GM18505 (cell line): ENCODE measurements around the gene ZNF611.
"Not testable (repeated sequence)": the region's sequence is repeated elsewhere in the genome, so short reads cannot be mapped to it uniquely, and the experiment has no call there.

Experiments used
- ATAC-seq: cut with Tn5 transposase; IDR thresholded peaks from one replicate; pipeline ENCODE4 v1.9.1; 2021; ENCODE audit not compliant: unreplicated experiment
- POLR2A ChIP-seq: IDR thresholded peaks from 4 replicates; pipeline ENCODE4 v1.6.1; 2011; ENCODE audit warnings: borderline replicate concordance; ENCODE audit not compliant: insufficient read depth, insufficient read length; ENCODE audit errors: extremely low read depth

The ZNF611 gene

DNA sequence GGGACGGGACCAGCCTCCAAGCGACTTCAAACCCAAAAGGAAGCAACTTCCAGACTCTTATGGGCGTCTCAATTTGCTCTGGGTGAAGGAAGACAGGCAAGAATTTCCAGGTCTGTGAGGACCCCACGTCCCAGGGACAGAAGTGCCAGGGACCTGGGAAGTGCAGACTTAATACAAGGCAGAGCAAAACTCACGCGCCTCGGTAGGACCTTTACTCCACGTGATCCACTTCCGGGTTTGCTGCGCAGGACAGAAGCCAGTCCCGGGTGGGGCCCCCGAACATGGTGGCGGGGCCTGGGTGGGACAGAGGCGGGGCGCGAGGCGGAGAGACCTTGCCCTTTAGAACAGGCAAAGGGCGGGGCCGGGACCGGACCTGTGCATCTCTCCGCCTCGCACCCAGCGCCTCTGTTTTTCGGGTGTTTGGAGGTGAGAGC, 9.3 kb downstream of the ZNF611 start:
- ATAC-seq, result no peak
- no peak for TF ChIP-seq POLR2A

DNA sequence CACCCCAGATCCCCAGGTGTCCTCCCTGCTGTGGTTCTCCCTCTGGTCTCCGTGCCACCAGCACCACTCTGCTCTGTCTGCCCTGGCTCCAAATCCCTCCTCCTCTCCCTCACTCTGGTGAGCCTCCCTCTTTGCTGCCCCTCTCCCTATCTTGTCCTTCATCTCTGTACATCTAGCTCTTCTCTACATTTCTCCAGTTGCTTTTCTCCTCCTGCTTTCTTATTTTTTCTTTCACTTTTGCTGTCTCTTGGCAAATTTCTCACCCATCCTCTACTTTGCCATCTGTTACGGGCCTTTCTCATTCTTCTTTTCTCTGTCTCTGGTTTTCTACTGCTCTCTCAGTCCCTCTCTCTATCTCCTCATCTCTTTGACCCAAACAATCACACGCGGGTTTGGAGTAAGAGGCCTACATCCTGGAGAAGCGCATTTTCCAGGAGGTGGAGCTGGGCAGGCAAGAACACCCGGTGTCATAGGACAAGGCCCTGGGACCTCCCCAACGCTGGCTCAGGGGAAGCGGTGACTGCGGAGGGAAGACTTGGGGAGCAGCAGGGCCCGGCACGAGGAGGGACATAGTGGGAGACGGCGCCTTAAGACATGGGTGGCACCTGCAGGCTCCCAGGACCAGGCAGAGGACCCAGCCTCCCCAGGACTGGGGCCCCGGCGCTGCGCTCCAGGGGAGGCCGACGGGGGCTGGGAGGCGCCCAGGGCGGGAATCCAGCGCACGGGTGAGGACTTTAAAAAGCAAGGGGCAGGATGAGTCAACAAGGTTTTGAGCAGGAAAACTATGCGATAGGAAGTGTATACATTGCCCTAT, 9.9 kb downstream of the ZNF611 start:
- ATAC-seq, result no peak
- no peak for TF ChIP-seq POLR2A

DNA sequence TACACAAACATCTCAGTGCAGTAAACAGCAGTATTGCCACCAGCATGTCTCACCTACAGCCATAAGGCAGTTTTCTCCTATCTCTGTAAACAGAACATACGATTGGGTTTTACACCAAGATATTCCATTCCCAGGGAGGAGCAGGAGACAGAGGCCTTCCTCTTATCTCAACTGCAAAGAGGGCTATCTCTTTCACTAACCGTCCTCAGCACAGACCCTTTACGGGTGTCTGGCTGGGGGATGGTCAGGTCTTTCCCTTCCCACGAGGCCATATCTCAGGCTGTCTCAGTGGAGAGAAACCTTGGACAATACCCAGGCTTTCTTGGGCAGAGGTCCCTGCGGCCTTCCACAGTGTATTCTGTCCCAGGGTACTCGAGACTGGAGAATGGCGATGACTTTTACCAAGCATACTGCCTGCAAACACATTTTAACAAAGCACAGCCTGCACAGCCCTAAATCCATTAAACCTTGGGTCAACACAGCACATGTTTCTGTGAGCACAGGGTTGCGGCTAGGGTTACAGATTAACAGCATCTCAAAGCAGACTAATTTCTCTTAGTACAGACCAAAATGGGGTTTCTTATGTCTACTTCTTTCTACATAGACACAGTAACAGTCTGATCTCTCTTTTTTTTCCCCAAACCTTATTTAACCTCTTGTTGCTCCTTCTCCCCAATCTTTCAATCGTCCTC, 10.8 kb downstream of the ZNF611 start:
- ATAC-seq, result not testable (repeated sequence)

DNA sequence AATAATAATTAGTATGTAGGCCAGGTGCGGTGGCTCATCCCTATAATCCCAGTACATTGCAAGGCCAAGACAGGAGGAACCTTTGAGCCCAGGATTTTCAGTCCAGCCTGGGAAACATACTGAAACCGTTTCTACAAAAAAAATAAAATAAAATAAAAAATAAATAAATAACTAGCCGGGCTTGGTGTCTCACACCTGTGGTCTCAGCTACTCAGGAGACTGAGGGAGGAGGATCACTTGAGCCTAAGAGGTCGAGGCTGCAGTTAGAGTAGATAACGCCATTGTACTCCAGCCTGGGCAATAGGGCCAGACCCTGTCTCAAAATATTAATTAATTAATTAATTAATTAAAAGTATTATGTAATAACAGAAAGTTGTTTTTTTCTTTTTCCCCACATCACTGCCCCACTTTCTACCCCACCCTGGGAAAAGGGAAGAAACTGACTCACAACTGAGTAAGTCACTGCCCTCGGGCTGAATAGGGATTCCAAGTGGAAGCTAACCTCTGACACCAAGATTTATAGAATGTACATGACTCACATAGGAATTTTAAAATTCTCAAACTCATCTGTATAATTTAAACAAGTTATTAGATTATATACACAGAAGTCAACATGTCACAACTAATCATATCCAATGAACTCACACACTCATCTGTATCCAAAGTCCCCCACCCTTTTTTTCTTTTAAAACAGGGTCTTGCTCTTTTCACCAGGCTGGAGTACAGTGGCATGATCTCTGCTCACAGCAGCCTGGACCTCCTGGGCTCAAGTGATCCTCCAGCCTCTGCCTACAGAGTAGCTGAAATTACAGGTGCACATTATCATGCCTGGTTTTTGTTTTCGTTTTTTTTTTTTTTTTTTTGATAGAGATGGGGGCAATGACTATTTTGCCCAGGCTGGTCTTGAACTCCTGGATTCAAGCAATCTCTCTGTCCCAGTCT, 12.5 kb downstream of the ZNF611 start:
- ATAC-seq, result no peak
- TF ChIP-seq POLR2A, result no peak

DNA sequence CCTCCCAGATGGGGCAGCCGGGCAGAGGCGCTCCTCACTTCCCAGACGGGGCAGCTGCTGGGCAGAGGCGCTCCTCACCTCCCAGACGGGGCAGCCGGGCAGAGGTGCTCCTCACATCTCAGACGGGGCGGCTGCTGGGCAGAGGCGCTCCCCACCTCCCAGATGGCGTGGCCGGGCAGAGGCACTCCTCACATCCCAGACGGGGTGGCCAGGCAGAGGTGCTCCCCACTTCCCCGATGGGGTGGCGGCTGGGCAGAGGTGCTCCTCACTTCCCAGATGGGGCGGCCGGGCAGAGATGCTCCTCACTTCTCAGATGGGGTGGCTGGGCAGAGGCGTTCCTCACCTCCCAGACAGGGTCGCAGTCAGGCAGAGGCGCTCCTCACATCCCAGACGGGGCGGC, 14.3 kb downstream of the ZNF611 start:
- ATAC-seq, result not testable (repeated sequence)

DNA sequence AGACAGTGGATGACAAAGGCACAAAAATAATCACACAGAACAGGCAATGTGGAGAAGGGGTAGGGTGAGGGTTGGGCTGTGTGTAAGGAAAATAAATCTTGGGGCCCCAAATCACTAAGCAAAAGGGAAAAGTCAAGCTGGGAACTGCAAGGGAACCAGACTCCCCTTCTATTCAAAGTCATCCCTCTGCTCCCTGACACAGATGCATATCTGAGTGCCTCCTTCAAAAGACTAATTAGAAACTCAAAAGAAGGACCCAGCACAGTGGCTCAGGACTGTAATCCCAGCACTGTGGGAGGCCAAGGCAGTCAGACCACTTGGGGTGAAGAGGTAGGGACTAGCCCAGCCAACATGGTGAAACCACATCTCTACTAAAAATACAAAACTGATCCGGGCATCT, 18.3 kb downstream of the ZNF611 start:
- TF ChIP-seq POLR2A, result no peak
- ATAC-seq, result no peak

DNA sequence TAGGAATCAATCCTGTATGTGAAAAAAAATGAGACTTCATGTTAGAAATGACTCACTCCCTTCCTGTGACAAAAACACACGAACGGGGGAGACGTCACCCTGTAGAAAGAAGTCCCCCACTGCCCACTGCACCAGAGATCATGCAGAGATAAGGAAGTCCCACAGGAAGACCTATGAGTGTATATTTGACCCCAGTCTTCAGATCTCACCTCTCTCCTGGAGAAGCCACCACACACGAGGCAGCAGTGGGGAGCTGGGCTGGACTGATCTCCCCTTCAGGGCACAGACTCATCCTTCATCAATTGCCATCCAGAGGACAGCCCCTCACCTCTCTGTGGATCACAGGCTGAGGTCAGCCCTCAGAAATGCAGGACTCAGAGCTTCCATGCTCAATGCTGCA, 18.9 kb downstream of the ZNF611 start:
- ATAC-seq, result not testable (repeated sequence)

DNA sequence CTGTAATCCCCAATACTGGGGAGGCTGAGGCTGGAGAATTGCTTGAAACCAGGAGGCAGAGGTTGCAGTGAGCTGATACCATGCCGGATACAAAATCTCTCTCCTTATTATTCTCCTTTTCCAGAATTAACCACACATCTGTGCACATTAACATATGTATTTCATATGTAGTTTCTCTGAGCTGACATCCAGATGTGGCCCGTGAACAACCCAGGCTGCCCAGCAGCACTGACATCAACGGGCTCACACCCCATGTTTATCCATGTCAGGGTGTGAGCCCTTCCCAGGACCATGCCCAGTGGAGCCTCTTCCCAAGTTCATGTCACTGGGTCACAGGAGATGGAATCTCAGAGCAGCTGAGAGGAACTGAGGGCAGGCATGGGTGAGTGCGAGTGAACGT, 19.5 kb downstream of the ZNF611 start:
- not testable (repeated sequence) for ATAC-seq

DNA sequence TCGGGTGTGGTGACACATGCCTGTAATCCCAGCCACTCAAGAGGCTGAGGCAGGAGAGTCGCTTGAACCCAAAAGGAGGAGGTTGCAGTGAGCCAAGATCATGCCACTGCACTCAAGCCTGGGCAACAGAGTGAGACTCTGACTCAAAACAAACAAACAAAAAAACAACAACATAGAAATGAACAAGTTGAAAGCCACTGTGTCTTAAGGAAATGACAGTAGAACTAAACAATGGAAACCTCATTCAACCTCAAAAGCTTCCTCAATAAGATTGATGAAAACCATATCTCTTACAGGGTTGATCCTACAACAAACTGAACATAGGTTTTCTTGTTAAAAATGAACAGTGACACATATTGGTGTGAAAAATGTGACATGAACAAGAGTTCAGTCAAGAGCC, 21.8 kb downstream of the ZNF611 start:
- ATAC-seq, result not testable (repeated sequence)

DNA sequence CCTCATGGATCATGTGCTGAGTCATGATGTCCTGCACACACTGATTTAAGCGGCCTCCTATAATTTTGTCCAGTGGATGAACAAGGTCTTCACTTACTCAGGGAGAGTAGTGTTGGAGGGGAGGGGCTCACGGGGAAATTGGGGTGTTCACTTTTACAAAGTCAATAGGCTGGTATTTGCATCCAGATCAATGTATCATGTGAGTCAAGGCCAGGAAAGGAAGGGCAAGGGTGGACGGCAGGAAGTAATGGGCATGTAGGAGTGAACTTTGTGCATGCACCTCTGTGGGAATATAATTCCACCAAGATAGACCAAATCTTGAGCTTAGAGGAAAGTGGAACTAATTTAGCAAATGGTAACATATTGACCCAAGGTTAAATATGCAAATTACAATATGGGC, 23.2 kb downstream of the ZNF611 start:
- not testable (repeated sequence) for ATAC-seq

DNA sequence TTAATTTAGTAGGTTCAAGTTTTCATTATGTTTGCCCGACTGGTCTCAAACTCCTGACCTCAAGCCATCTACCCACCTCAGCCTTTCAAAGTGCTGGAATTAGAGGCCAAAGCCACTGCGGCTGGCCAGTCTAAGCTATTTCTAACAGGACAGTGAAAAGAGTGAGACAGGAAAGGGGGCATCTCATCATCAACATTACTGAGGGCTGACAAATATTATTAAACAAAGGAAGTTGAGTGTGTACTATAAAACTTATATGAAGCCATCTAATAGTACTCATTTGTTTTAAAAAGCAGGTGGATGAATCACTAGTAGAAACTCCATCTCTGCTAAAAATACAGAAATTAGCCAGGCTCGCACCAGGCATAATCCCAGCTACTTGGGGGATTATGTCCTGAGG, 24.3 kb downstream of the ZNF611 start:
- no peak for ATAC-seq
- TF ChIP-seq POLR2A, result no peak

DNA sequence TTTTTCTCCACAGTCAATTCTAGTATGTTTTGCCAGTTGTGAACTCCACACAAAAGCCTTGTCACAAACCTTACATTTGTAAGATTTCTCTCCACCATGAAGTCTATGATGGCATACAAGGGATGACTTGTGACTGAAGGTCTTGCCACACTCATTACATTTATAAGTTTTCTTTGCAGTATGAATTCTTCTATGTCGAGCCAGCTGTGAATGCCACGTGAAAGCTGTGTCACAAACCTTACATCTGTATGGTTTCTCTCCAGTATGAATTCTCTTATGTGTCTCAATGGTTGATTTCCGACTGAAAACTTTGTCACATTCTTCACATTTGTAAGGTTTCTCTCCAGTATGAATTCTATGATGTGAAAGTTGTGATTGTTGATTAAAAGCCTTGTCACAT, 29.2 kb downstream of the ZNF611 start:
- not testable (repeated sequence) for ATAC-seq

DNA sequence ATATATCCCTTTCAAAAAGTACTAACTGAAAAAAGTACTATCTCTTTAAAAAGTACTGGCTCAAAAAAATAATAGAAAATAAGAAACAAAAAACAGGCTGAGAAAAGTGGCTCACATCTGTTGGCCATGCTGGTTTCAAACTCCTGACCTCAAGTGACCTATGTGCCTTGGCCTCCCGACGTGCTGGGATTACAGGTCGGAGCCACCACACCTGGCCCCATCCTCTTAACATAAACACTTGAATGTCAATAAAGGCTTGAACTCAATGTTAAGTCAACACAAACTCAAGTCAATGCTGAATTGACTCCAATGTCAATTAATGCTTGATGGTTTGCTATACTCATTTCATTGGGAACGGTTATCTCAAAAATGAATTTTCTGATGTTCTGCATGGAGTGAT, 30.9 kb downstream of the ZNF611 start:
- ATAC-seq, result no peak
- no peak for TF ChIP-seq POLR2A

DNA sequence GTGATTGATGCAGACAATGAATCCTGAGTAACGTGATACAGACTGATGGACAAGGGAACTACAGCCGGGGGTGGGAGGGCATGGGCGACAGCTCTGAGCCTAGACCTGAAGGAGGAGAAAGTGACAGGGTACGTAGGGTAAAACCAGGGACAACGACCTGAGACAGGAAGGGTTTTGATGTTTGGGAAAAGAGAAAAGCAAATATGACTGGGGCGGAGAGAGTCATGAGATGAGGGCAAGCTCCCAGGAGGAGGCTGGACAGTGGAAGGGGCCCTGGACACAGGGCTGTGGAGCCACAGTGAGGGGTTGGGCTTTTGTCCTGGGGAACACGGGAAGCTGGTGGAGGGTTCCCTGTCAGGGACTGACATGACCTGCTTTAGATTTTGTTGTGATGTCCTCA, 34.2 kb downstream of the ZNF611 start:
- TF ChIP-seq POLR2A, result no peak
- ATAC-seq, result no peak

DNA sequence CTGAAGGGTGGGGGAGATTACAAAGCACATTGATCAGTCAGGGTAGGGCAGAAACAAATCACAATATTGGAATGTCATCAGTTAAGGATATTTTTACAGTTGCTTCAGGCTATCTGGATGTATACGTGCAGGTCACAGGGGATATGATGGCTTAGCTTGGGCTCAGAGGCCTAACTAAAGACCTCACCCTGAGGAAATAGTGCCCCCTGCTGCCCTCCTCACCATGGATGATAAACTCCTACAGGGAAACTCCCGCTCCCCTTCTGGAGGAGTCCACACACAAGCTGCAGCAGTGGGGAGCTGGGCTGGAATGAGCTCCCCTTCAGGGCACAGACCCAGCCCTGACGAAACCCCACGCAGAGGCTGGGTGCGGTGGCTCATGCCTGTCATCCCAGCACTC, 35.3 kb downstream of the ZNF611 start:
- not testable (repeated sequence) for ATAC-seq
